H9 (cell line): ENCODE data around the gene CDH4. TPM values are rescaled to one million over a fixed set of nuclear protein-coding genes. Genes with fewer than 3 reads are reported as not detected.

Experiments used
- DNase-seq: peaks from one replicate; pipeline ENCODE4 v3.0.0-alpha.2; 2017
- H2AFZ ChIP-seq: one replicate; pipeline ENCODE4 v1.6.1; 2013; ENCODE audit warnings: mild to moderate bottlenecking, low read length, control low read depth, moderate library complexity
- H2AK5ac ChIP-seq: 2 replicates; pipeline ENCODE4 v1.6.1; 2013; ENCODE audit warnings: low read length, control low read depth, mixed read lengths; ENCODE audit not compliant: insufficient read length
- H2BK120ac ChIP-seq: one replicate; pipeline ENCODE4 v1.6.1; 2013; ENCODE audit warnings: low read depth, mild to moderate bottlenecking, low read length, control low read depth, inconsistent platforms; ENCODE audit not compliant: poor library complexity, severe bottlenecking
- H2BK12ac ChIP-seq: 2 replicates; pipeline ENCODE4 v1.6.1; 2013; ENCODE audit warnings: low read length, control low read depth, mixed read lengths, low read depth; ENCODE audit not compliant: insufficient read length
- H2BK15ac ChIP-seq: 2 replicates; pipeline ENCODE4 v1.6.1; 2013; ENCODE audit warnings: low read depth, low read length, control low read depth
- H2BK20ac ChIP-seq: one replicate; pipeline ENCODE4 v1.6.1; 2013; ENCODE audit warnings: low read depth, mild to moderate bottlenecking, low read length, control low read depth, inconsistent platforms; ENCODE audit not compliant: poor library complexity, severe bottlenecking
- H2BK5ac ChIP-seq: 2 replicates; pipeline ENCODE4 v1.6.1; 2013; ENCODE audit warnings: low read length, control low read depth, mixed read lengths; ENCODE audit not compliant: insufficient read length
- H3K14ac ChIP-seq: 2 replicates; pipeline ENCODE4 v1.6.1; 2013; ENCODE audit warnings: low read length, control low read depth; ENCODE audit not compliant: insufficient read depth
- H3K18ac ChIP-seq: 2 replicates; pipeline ENCODE4 v1.6.1; 2013; ENCODE audit warnings: low read depth, mild to moderate bottlenecking, mixed read lengths, low read length, control low read depth; ENCODE audit not compliant: insufficient read length
- H3K23ac ChIP-seq: 2 replicates; pipeline ENCODE4 v1.6.1; 2013; ENCODE audit warnings: low read length, control low read depth, mixed read lengths, low read depth; ENCODE audit not compliant: insufficient read length
- H3K23me2 ChIP-seq: 2 replicates; pipeline ENCODE4 v1.6.1; 2013; ENCODE audit warnings: low read depth, mild to moderate bottlenecking, mixed read lengths, low read length, control low read depth; ENCODE audit not compliant: insufficient read length, poor library complexity, severe bottlenecking
- H3K27ac ChIP-seq: 2 replicates; pipeline ENCODE4 v1.5.1; 2013; ENCODE audit warnings: low read length, control low read depth, mixed read lengths, low read depth; ENCODE audit not compliant: insufficient read length
- H3K27me3 ChIP-seq: 2 replicates; pipeline ENCODE4 v1.6.1; 2013; ENCODE audit warnings: low read length, control low read depth, inconsistent platforms; ENCODE audit not compliant: insufficient read depth
- H3K4ac ChIP-seq: 2 replicates; pipeline ENCODE4 v1.6.1; 2013; ENCODE audit warnings: low read depth, mild to moderate bottlenecking, control low read depth, inconsistent platforms, low read length, moderate library complexity
- H3K4me1 ChIP-seq: 2 replicates; pipeline ENCODE4 v1.6.1; 2013; ENCODE audit warnings: low read length, control low read depth, inconsistent platforms; ENCODE audit not compliant: insufficient read depth
- H3K4me2 ChIP-seq: 2 replicates; pipeline ENCODE4 v1.6.1; 2013; ENCODE audit warnings: low read length, control low read depth, mixed read lengths; ENCODE audit not compliant: insufficient read length, insufficient read depth
- H3K56ac ChIP-seq: 2 replicates; pipeline ENCODE4 v1.6.1; 2013; ENCODE audit warnings: low read depth, mild to moderate bottlenecking, mixed read lengths, low read length, control low read depth; ENCODE audit not compliant: insufficient read length
- H3K79me1 ChIP-seq: 2 replicates; pipeline ENCODE4 v1.6.1; 2013; ENCODE audit warnings: low read depth, mild to moderate bottlenecking, moderate library complexity, low read length, control low read depth, inconsistent platforms; ENCODE audit not compliant: insufficient read depth, poor library complexity, severe bottlenecking
- H3K79me2 ChIP-seq: 2 replicates; pipeline ENCODE4 v1.6.1; 2013; ENCODE audit warnings: low read length, control low read depth, inconsistent platforms; ENCODE audit not compliant: insufficient read depth
- H3K9ac ChIP-seq: 2 replicates; pipeline ENCODE4 v1.6.1; 2013; ENCODE audit warnings: low read length, control low read depth, mixed read lengths; ENCODE audit not compliant: insufficient read length; ENCODE audit errors: extremely low read depth
- H3K9me3 ChIP-seq: one replicate; pipeline ENCODE4 v1.6.1; 2013; ENCODE audit warnings: low read depth, low read length, inconsistent platforms; ENCODE audit not compliant: control insufficient read depth
- H3T11ph ChIP-seq: one replicate; pipeline ENCODE4 v1.6.1; 2013; ENCODE audit warnings: mild to moderate bottlenecking, low read length, control low read depth, inconsistent platforms
- H4K20me1 ChIP-seq: one replicate; pipeline ENCODE4 v1.6.1; 2013; ENCODE audit not compliant: control insufficient read depth, insufficient read length, insufficient read depth
- H4K5ac ChIP-seq: 2 replicates; pipeline ENCODE4 v1.6.1; 2013; ENCODE audit warnings: low read depth, mild to moderate bottlenecking, mixed read lengths, low read length, control low read depth; ENCODE audit not compliant: insufficient read length
- H4K8ac ChIP-seq: replicated peaks from 2 replicates; pipeline ENCODE4 v1.6.1; 2013; ENCODE audit warnings: low read length, control low read depth, mixed read lengths, low read depth; ENCODE audit not compliant: insufficient read length
- H4K91ac ChIP-seq: 2 replicates; pipeline ENCODE4 v1.6.1; 2013; ENCODE audit warnings: low read depth, mild to moderate bottlenecking, moderate library complexity, mixed read lengths, low read length, control low read depth; ENCODE audit not compliant: insufficient read length
- H3K27ac Mint-ChIP-seq, 3 experiments: 2 replicates in 2 of 3; 3 replicates in 1 of 3; pipeline ENCODE4 v1.8.0; 2020 to 2021; ENCODE audit warnings: mixed read lengths in 3 of 3, mild to moderate bottlenecking in 1 of 3, moderate library complexity in 1 of 3
- H3K27me3 Mint-ChIP-seq: 2 replicates; pipeline ENCODE4 v1.8.0; 2021; ENCODE audit warnings: low read depth, mild to moderate bottlenecking, moderate library complexity, mixed read lengths
- H3K36me3 Mint-ChIP-seq, 3 experiments: 2 replicates in 2 of 3; 3 replicates in 1 of 3; pipeline ENCODE4 v1.8.0; 2020 to 2021; ENCODE audit warnings: low read depth in 3 of 3, mixed read lengths in 3 of 3; ENCODE audit not compliant: insufficient read depth in 1 of 3
- H3K4me1 Mint-ChIP-seq, 2 experiments: 2 replicates each; pipeline ENCODE4 v1.8.0; 2020; ENCODE audit warnings: mixed read lengths in 2 of 2
- H3K4me3 Mint-ChIP-seq, 2 experiments: 2 replicates in 1 of 2; 3 replicates in 1 of 2; pipeline ENCODE4 v1.8.0; 2020 to 2021; ENCODE audit warnings: mild to moderate bottlenecking in 2 of 2, mixed read lengths in 2 of 2, moderate library complexity in 1 of 2
- H3K9me3 Mint-ChIP-seq, 2 experiments: 2 replicates in 1 of 2; 3 replicates in 1 of 2; pipeline ENCODE4 v1.8.0; 2020; ENCODE audit warnings: mild to moderate bottlenecking in 2 of 2, mixed read lengths in 2 of 2, moderate library complexity in 1 of 2
- CTCF ChIP-seq: fragments of 200-600 bp; sonication (generic); conservative IDR thresholded peaks from 3 replicates; pipeline ENCODE4 v1.8.0; 2021; ENCODE audit warnings: antibody characterized with exemption, mild to moderate bottlenecking
- WGBS: extraction: QIAGEN DNeasy Blood & Tissue Kit; methylation state at CpG from one replicate; pipeline ENCODE4 v1.1.7; 2013; ENCODE audit warnings: missing lambda C conversion rate, low lambda C conversion rate, mixed read lengths; ENCODE audit not compliant: insufficient read length; ENCODE audit errors: extremely low coverage; 5-methylcytosine and 5-hydroxymethylcytosine counted together
- total RNA-seq: library from RNA; stranded (reverse); gene quantifications from 2 replicates; pipeline ENCODE4 v1.2.1, GENCODE V29; 2021

The CDH4 gene
- total RNA-seq, 1 experiment from 2014 or later: 3.0 TPM

GRCh38 chr20:61692479-61692878 is 440.4 kb downstream of the CDH4 start:
- Histone ChIP-seq H3K14ac (no peak overlapping the region), H4K91ac (no peak overlapping the region), H3K4ac (no peak overlapping the region), H3K4me2 (no peak overlapping the region), H2BK120ac (no peak overlapping the region), H3K4me1 (no peaks in the 10 kb centered on the region), H3K27ac (no peak overlapping the region), H3K56ac (no peak overlapping the region), H3T11ph (no peak overlapping the region), H3K27me3 (no peaks in the 10 kb centered on the region; the same call in 1 of the 2 replicates), H2BK5ac (no peak overlapping the region), H3K23me2 (no peaks in the 10 kb centered on the region), H2AK5ac (no peak overlapping the region), H2BK20ac (no peak overlapping the region), H3K79me2 (no peaks in the 10 kb centered on the region), H3K18ac (no peak overlapping the region), H3K79me1 (no peaks in the 10 kb centered on the region), H4K8ac (no peak overlapping the region), H3K9me3 (no peaks in the 10 kb centered on the region), H2BK15ac (no peak overlapping the region), H3K9ac (no peak overlapping the region), H4K5ac (no peak overlapping the region), H4K20me1 (peaks cover 5% of the 10 kb centered on the region), H2AFZ (no peak overlapping the region), H2BK12ac (no peak overlapping the region), H3K23ac (no peak overlapping the region)
- Mint-ChIP-seq H3K27ac (no peak overlapping the region), H3K36me3 (peaks cover 0 to 5% (median 0%) of the 10 kb centered on the region in 3 experiments; a peak in 2 of 7 replicates), H3K4me3 (no peak overlapping the region), H3K27me3 (peaks cover 73% of the 10 kb centered on the region), H3K9me3 (peaks cover 0 to 8% of the 10 kb centered on the region in 2 experiments; a peak in 3 of 5 replicates), H3K4me1 (peaks cover 3 to 5% of the 10 kb centered on the region in 2 experiments; a peak in 3 of 4 replicates)
- WGBS: no CpG with 5 or more reads among the region's 6 CpGs
- TF ChIP-seq CTCF: no peak
- DNase-seq: no peak
